ENCODE data around the gene KCNB1.

- TF ChIP-seq CTCF (IDR thresholded peaks at IDR 0.05): no peak
- TF ChIP-seq POLR2A (IDR thresholded peaks at IDR 0.05): no peak
- TF ChIP-seq POLR2AphosphoS5 (IDR thresholded peaks at IDR 0.05): no peak
Observed at GRCh38 chr20:49469060-49469459, 13.4 kb downstream of the KCNB1 start.

Data from prostate gland (tissue), 2 donors.